GM10248 (cell line): ENCODE results near the gene DOCK6.

Source experiments
- CTCF ChIA-PET: fragments of 300-600 bp; sonication (Branson Sonifier 250); formaldehyde crosslinking; extraction: SDS; loops from one replicate; lab custom pipeline; 2021; ENCODE audit warnings: antibody characterized with exemption; lab: Yijun Ruan, JAX
- POLR2A ChIA-PET: fragments of 350-650 bp; sonication (Branson Sonifier 250); formaldehyde crosslinking; extraction: SDS; loops from one replicate; lab custom pipeline; 2020; ENCODE audit warnings: antibody characterized with exemption; lab: Yijun Ruan, JAX
- DNase-seq: peaks from one replicate; pipeline ENCODE4 v3.0.0; 2012; ENCODE audit errors: extremely low spot score
- TF ChIP-seq, protein P1 (sequence below): IDR thresholded peaks from 2 replicates; pipeline ENCODE4 v1.5.1; 2012; ENCODE audit warnings: mild to moderate bottlenecking, low read depth; ENCODE audit errors: extremely low read depth, missing control alignments, control extremely low read depth

Gene DOCK6

DNA sequence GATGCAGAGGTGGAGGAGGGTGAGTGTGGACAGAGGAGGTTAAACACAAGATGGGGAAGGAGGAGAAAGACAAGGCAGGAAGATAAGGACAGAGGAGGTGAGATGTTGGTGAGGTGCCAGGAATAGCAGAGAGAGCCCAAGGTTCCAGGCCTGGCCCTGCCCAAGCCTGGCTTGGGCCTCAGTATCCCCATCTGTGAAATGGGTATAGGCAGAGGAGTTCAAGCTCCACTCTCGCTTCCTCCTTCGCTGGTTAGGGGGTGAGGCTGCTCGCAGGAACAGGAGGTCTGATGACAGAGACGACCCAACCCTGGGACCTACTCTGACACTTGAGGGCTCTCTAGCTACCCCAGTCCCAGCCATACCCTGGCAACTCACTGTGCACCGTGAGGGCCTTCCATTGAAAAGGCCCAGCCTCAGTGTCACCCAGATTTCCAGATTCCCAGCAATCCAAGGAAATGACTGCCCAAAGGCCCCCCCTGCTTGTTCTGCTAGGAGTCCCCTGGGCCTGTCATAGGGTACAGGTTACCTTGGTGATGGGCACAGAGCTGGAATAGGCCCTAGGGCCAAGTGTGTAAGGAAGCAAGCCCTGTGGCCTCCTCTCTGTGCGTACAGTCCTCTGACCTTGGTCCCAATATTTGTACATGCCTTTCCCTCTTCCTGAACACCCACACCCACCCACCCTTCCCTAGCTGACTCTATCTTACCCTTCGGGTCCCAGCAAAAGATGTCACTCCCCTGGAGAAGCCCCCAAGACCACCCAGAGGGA is 31.5 kb downstream of the DOCK6 start:
- POLR2A ChIA-PET, result interaction anchor here (0.6 kb wide), 2 partner anchors 34 to 38 kb away, joined by 3 to 4 read pairs; no protein-coding TSS in a partner anchor
- TF ChIP-seq, protein P1, sequence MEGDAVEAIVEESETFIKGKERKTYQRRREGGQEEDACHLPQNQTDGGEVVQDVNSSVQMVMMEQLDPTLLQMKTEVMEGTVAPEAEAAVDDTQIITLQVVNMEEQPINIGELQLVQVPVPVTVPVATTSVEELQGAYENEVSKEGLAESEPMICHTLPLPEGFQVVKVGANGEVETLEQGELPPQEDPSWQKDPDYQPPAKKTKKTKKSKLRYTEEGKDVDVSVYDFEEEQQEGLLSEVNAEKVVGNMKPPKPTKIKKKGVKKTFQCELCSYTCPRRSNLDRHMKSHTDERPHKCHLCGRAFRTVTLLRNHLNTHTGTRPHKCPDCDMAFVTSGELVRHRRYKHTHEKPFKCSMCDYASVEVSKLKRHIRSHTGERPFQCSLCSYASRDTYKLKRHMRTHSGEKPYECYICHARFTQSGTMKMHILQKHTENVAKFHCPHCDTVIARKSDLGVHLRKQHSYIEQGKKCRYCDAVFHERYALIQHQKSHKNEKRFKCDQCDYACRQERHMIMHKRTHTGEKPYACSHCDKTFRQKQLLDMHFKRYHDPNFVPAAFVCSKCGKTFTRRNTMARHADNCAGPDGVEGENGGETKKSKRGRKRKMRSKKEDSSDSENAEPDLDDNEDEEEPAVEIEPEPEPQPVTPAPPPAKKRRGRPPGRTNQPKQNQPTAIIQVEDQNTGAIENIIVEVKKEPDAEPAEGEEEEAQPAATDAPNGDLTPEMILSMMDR, result no peak
- CTCF ChIA-PET, result interaction anchor here (2.5 kb wide), 1 partner anchor 12 kb away, joined by 12 read pairs; no protein-coding TSS in a partner anchor
- no peak for DNase-seq

DNA sequence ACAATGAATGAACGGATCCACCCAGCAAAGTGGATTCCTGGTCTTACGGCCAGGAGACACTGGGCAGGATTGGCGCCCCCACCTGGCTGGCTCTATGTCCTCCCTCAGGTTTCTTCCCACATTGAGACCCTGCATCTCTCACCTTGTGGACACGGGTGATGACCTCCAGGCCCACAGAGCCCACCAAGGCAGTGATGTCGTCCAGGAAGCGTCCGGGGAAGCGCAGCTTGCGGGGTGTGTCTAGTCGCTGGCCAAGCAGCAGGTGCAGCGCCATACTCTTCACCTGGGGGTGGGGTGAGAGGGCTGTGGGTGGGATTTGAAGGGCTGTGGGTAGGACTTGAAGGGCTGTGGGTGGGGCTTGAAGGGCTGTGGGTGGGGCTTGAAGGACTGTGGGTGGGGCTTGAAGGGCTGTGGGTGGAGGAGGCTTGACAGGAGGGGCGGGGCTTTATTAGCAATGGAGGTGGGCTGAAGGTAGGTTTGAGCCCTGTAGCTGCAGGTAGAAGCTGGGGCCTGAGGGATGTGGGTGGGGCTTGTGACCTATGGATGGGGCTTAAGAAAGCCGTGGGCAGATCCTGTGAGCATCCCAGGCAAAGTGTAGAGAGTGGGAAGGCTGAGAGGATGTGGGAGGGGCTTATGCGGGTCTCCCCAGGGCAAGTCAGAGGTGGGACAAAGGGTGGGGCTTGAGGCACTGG is 35.0 kb downstream of the DOCK6 start:
- DNase-seq, result no peak
- TF ChIP-seq, protein P1, result no peak
- ChIA-PET POLR2A (no interaction called here), CTCF (interaction anchor here (1.2 to 2.7 kb wide), 3 partner anchors 13 to 101 kb away, joined by 3 to 12 read pairs (median 3); no protein-coding TSS in a partner anchor)

DNA sequence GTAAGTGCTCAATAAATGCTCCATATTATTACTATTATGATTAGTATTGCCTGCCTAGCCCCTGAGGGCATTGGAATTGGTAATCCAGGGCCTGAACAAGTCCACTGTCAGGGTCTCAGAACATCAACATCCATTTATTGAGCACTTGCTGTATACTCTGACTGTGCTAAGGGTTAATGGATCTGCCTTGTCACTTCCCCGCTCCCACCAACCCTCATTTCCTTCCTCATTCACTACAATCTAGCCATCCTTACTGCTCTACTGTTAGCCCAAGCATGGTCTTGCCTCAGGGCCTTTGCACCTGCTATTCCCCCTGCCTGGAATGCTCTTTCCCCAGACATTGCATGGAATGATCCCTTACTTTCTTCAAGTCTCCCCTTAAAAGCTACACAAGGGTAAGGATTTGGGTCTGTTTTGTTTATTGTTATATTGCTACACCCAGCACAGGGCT is 35.6 kb downstream of the DOCK6 start:
- CTCF ChIA-PET, result interaction anchor here (1.3 kb wide), 1 partner anchor 17 kb away, joined by 5 read pairs; no protein-coding TSS in a partner anchor
- TF ChIP-seq, protein P1, result no peak
- POLR2A ChIA-PET, result no interaction called here
- no peak for DNase-seq

DNA sequence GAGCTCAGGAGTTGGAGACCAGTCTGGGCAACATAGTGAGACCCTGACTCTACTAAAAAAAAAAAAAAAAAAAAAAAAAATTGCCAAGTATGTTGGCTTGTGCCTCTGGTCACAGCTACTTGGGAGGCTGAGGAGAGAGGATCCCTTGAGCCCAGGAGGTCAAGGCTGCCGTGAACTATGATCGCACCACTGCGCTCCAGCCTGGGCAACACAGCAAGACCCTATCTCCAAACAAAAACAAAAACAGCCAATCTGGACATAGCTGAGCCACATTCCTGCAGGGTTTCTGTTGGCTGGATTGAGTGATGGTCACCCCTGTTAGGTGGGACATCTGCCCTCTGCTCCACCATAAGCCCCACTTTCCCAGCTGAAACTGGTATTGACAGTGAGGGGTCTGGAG is 36.5 kb downstream of the DOCK6 start:
- no peak for DNase-seq
- CTCF ChIA-PET, result interaction anchor here (1.2 to 1.3 kb wide), 2 partner anchors 18 to 24 kb away, joined by 5 read pairs; no protein-coding TSS in a partner anchor
- POLR2A ChIA-PET, result no interaction called here
- TF ChIP-seq, protein P1, result no peak

DNA sequence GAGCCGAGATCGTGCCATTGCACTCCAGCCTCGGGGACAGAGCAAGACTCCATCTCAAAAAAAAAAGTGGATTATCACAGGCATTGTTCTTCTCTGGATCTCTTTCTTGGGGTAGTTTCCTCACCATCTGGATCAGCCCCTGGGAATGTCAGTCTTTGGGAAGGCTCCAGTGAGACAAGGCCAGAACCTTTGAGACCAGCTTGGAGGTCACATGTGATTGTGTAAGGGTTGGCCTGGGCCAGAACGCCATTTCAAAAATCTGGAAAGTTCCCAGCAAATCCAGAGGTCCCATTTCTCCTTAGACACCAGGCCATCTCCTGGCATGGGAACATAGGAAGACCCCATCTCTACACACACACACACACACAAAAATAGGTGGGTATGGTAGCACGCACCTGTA is 37.2 kb downstream of the DOCK6 start:
- TF ChIP-seq, protein P1, result no peak
- DNase-seq, result no peak
- ChIA-PET CTCF (interaction anchor here (1.2 to 1.3 kb wide), 2 partner anchors 19 to 25 kb away, joined by 5 read pairs; no protein-coding TSS in a partner anchor), POLR2A (no interaction called here)

DNA sequence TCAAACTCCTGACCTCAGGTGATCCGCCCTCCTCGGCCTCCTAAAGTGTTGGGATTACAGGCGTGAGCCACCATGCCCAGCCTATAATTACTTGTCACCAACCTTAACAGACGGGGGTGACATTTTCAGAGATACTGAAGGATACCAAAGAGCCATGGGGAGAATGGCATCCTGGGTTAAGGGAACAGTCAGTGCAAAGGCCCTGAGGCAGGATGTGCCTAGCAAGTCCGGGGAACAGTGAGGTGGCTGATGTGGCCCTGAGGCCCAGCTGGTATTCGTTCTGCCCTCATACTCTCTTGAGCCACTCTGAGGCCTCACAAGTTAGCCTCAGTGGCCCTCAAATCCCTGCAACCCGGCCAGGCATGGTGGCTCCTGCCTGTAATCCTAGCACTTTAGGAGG is 37.9 kb downstream of the DOCK6 start:
- TF ChIP-seq, protein P1, result no peak
- DNase-seq, result no peak
- ChIA-PET POLR2A (interaction anchor here (0.6 kb wide), 1 partner anchor 121 kb away, joined by 8 read pairs; no protein-coding TSS in a partner anchor), CTCF (no interaction called here)
